ENCODE measurements around the gene SLC15A4. TPM values are rescaled to one million over a fixed set of nuclear protein-coding genes. Genes with fewer than 3 reads are reported as not detected.

Gene SLC15A4
- total and polyA plus RNA-seq, 2 of the 13 experiments (the other 11 are each of a cell fraction or from before 2014, with no cell fraction given): 17.3 to 22.7 TPM

DNA sequence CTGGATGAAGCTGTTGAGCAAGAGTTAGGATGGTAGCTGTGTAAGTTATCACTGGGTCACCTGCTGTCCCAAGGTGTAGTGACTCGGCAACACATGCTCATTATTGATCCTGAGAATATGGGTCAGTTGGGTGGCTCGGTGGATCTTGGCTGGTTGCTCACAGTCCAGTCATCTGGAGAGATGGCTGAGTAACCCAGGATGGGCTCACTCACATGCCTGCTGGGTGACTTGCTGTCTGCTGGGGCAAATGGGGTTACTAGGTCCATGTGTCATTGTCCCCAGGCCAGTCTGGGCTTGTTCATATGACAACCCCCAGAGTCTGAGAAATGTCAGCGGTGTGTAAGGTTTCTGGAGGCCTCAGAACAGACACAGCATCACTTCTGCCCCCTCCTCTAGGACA lies 69.5 kb downstream of the SLC15A4 start:
- H3K4me2 ChIP-seq (ENCODE audit: low read depth, low read length): no peak overlapping the region
- no peak overlapping the region for H3K27ac ChIP-seq (ENCODE audit: extremely low read length, insufficient read depth, low read length)
- no TSS peak for BruUV-seq (replicated peaks)
- WGBS (ENCODE audit: low lambda C conversion rate): 0% methylated on average over 1 of the region's 3 CpGs
- intact Hi-C loops (cut with micrococcal nuclease; ENCODE audit: unreplicated experiment) (no loop called here), in situ Hi-C loops (cut with HindIII; ENCODE audit: extremely low pct_ligation_motif_present, low pct_unique_long_range_greater_than_20kb) (no loop called here)
- no peak overlapping the region for H3K4me3 ChIP-seq (replicated peaks in 1 of 3; ENCODE audit: insufficient read depth in 1 of 3, low read depth in 2 of 3, low read length in 3 of 3)
- ChIA-PET POLR2A (no interaction called here), CTCF (ENCODE audit: low intra/inter-chr PET ratio, low total read pairs) (no interaction called here)
- no peak for FAIRE-seq
- no peaks in the 10 kb centered on the region for H3K79me2 ChIP-seq (ENCODE audit: insufficient read depth, low read length)
- no peak for TF ChIP-seq ZNF564 (CRISPR knock-in tag; IDR thresholded peaks at IDR 0.05)
- no peak for TF ChIP-seq ZNF230 (CRISPR knock-in tag; IDR thresholded peaks at IDR 0.05)
- TF ChIP-seq, protein P1, sequence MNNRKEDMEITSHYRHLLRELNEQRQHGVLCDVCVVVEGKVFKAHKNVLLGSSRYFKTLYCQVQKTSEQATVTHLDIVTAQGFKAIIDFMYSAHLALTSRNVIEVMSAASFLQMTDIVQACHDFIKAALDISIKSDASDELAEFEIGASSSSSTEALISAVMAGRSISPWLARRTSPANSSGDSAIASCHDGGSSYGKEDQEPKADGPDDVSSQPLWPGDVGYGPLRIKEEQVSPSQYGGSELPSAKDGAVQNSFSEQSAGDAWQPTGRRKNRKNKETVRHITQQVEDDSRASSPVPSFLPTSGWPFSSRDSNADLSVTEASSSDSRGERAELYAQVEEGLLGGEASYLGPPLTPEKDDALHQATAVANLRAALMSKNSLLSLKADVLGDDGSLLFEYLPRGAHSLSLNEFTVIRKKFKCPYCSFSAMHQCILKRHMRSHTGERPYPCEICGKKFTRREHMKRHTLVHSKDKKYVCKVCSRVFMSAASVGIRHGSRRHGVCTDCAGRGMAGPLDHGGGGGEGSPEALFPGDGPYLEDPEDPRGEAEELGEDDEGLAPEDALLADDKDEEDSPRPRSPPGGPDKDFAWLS (CRISPR knock-in tag; IDR thresholded peaks at IDR 0.05; ENCODE audit: borderline replicate concordance): no peak
- no peak for TF ChIP-seq JUNB (CRISPR knock-in tag; IDR thresholded peaks at IDR 0.05; ENCODE audit: borderline replicate concordance)
- TF ChIP-seq HNF4A (CRISPR knock-in tag; IDR thresholded peaks at IDR 0.05): no peak
- TF ChIP-seq, protein P2, sequence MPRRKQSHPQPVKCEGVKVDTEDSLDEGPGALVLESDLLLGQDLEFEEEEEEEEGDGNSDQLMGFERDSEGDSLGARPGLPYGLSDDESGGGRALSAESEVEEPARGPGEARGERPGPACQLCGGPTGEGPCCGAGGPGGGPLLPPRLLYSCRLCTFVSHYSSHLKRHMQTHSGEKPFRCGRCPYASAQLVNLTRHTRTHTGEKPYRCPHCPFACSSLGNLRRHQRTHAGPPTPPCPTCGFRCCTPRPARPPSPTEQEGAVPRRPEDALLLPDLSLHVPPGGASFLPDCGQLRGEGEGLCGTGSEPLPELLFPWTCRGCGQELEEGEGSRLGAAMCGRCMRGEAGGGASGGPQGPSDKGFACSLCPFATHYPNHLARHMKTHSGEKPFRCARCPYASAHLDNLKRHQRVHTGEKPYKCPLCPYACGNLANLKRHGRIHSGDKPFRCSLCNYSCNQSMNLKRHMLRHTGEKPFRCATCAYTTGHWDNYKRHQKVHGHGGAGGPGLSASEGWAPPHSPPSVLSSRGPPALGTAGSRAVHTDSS (CRISPR knock-in tag; conservative IDR thresholded peaks at IDR 0.05): no peak
- TF ChIP-seq ELF4 (CRISPR knock-in tag; IDR thresholded peaks at IDR 0.05; ENCODE audit: borderline replicate concordance): no peak
- no peak for TF ChIP-seq AGO2 (optimal IDR thresholded peaks at IDR 0.05; ENCODE audit: low read depth, low read length)
- no peak for TF ChIP-seq CENPX (CRISPR knock-in tag; IDR thresholded peaks at IDR 0.05)
- TF ChIP-seq, protein P3, sequence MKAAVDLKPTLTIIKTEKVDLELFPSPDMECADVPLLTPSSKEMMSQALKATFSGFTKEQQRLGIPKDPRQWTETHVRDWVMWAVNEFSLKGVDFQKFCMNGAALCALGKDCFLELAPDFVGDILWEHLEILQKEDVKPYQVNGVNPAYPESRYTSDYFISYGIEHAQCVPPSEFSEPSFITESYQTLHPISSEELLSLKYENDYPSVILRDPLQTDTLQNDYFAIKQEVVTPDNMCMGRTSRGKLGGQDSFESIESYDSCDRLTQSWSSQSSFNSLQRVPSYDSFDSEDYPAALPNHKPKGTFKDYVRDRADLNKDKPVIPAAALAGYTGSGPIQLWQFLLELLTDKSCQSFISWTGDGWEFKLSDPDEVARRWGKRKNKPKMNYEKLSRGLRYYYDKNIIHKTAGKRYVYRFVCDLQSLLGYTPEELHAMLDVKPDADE (CRISPR knock-in tag; IDR thresholded peaks at IDR 0.05): no peak
- TF ChIP-seq, protein P4, sequence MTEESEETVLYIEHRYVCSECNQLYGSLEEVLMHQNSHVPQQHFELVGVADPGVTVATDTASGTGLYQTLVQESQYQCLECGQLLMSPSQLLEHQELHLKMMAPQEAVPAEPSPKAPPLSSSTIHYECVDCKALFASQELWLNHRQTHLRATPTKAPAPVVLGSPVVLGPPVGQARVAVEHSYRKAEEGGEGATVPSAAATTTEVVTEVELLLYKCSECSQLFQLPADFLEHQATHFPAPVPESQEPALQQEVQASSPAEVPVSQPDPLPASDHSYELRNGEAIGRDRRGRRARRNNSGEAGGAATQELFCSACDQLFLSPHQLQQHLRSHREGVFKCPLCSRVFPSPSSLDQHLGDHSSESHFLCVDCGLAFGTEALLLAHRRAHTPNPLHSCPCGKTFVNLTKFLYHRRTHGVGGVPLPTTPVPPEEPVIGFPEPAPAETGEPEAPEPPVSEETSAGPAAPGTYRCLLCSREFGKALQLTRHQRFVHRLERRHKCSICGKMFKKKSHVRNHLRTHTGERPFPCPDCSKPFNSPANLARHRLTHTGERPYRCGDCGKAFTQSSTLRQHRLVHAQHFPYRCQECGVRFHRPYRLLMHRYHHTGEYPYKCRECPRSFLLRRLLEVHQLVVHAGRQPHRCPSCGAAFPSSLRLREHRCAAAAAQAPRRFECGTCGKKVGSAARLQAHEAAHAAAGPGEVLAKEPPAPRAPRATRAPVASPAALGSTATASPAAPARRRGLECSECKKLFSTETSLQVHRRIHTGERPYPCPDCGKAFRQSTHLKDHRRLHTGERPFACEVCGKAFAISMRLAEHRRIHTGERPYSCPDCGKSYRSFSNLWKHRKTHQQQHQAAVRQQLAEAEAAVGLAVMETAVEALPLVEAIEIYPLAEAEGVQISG (CRISPR knock-in tag; IDR thresholded peaks at IDR 0.05): no peak
- no peak for TF ChIP-seq ZNF720 (CRISPR knock-in tag; IDR thresholded peaks at IDR 0.05)
- TF ChIP-seq, protein P5, sequence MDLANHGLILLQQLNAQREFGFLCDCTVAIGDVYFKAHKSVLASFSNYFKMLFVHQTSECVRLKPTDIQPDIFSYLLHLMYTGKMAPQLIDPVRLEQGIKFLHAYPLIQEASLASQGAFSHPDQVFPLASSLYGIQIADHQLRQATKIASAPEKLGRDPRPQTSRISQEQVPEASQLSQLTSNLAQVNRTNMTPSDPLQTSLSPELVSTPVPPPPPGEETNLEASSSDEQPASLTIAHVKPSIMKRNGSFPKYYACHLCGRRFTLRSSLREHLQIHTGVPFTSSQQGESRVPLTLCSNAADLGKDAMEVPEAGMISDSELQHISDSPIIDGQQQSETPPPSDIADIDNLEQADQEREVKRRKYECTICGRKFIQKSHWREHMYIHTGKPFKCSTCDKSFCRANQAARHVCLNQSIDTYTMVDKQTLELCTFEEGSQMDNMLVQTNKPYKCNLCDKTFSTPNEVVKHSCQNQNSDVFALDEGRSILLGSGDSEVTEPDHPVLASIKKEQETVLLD (CRISPR knock-in tag; IDR thresholded peaks at IDR 0.05; ENCODE audit: low read depth): no peak
- TF ChIP-seq, protein P6, sequence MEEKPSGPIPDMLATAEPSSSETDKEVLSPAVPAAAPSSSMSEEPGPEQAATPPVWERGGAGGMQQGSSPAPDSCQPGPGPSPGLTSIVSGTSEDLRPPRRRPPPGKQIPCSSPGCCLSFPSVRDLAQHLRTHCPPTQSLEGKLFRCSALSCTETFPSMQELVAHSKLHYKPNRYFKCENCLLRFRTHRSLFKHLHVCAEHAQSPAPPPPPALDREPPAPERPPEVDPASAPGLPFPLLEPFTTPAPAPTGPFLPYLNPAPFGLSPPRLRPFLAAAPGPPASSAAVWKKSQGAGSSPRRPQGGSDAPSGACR (CRISPR knock-in tag; IDR thresholded peaks at IDR 0.05): no peak
- peaks cover 0 to 5% of the 10 kb centered on the region in 2 experiments; a peak in 2 of 5 replicates for H3K27me3 ChIP-seq (ENCODE audit: control insufficient read depth in 1 of 2, insufficient read depth in 2 of 2, low read length in 2 of 2)
- H3K9ac ChIP-seq (ENCODE audit: insufficient read depth, low read depth, low read length): no peak overlapping the region
- ATAC-seq: no peak
- DNase-seq (ENCODE audit: low spot score): no peak
- no peaks in the 10 kb centered on the region for H3K9me3 ChIP-seq (ENCODE audit: low read length)
- no peaks in the 10 kb centered on the region for H4K20me1 ChIP-seq (ENCODE audit: insufficient read depth, low read length)
- H3K4me1 ChIP-seq (ENCODE audit: insufficient read depth, low read length): no peaks in the 10 kb centered on the region
- no peaks in the 10 kb centered on the region for H3K36me3 ChIP-seq (replicated peaks in 1 of 2; ENCODE audit: control insufficient read depth in 1 of 2, insufficient read depth in 2 of 2, low read length in 2 of 2)
- no peak overlapping the region for H2AFZ ChIP-seq (ENCODE audit: low read length)
